Measurements from ENCODE around the gene AP4S1. TPM values are rescaled to one million over a fixed set of nuclear protein-coding genes. Genes with fewer than 3 reads are reported as not detected.

AP4S1 gene
- total RNA-seq, 1 donor from 2014 or later: 12.9 TPM

DNA sequence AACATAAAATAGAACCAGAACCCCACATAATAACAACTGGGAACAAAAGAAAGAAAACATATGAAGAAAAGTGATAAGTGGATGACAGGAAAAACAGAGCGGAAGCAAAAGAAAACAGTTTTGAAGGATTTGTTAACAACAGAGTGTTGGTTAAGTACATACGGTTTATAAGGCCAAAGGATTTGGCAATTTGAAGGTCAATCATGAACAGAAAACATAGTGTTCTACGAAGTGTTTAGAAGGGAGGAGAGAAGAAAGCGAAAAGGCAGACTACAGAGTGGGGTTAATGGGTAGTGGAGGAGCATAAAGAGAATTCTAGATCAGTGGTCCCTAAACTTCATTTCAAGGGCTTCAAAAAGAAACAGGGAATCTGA lies 3.9 kb upstream of the AP4S1 start:
- no peak for DNase-seq (ENCODE audit: low spot score, unreplicated experiment)
- peaks cover 11% of the 10 kb centered on the region for H3K36me3 Mint-ChIP-seq (ENCODE audit: insufficient read depth)
- TF ChIP-seq, protein P1, sequence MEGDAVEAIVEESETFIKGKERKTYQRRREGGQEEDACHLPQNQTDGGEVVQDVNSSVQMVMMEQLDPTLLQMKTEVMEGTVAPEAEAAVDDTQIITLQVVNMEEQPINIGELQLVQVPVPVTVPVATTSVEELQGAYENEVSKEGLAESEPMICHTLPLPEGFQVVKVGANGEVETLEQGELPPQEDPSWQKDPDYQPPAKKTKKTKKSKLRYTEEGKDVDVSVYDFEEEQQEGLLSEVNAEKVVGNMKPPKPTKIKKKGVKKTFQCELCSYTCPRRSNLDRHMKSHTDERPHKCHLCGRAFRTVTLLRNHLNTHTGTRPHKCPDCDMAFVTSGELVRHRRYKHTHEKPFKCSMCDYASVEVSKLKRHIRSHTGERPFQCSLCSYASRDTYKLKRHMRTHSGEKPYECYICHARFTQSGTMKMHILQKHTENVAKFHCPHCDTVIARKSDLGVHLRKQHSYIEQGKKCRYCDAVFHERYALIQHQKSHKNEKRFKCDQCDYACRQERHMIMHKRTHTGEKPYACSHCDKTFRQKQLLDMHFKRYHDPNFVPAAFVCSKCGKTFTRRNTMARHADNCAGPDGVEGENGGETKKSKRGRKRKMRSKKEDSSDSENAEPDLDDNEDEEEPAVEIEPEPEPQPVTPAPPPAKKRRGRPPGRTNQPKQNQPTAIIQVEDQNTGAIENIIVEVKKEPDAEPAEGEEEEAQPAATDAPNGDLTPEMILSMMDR (IDR thresholded peaks at IDR 0.05; ENCODE audit: unreplicated experiment): no peak
- no peak overlapping the region for H3K4me3 Mint-ChIP-seq (ENCODE audit: low read depth)
- H3K27ac Mint-ChIP-seq: peak overlapping the region; percentile 89
- no peaks in the 10 kb centered on the region for H3K27me3 Mint-ChIP-seq
- peaks cover 22% of the 10 kb centered on the region for H3K4me1 Mint-ChIP-seq (ENCODE audit: low read depth)
- H3K9me3 Mint-ChIP-seq (ENCODE audit: low read depth): peaks cover 8% of the 10 kb centered on the region

DNA sequence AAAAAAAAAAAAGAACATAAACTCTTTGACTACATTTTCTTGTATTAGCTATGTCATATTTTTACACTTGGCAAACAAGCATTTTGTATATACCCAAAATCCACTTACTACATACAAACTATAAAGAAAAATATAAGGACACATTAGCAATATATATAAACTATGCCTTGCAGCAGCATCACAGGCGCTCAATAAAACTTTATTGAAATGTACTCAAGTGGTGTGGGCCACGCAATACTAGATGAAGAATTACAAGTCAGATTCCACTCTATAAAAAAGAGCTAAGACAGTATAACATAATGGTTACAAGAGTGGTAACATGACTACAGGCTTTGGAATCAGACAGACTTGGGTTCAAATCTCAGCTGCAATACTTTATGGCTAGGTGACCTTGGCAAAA lies 3.1 kb upstream of the AP4S1 start:
- TF ChIP-seq, protein P1 (IDR thresholded peaks at IDR 0.05; ENCODE audit: unreplicated experiment): no peak
- Mint-ChIP-seq H3K27me3 (no peaks in the 10 kb centered on the region), H3K4me3 (ENCODE audit: low read depth) (no peak overlapping the region), H3K4me1 (ENCODE audit: low read depth) (peaks cover 29% of the 10 kb centered on the region), H3K27ac (no peak overlapping the region), H3K36me3 (ENCODE audit: insufficient read depth) (peaks cover 11% of the 10 kb centered on the region), H3K9me3 (ENCODE audit: low read depth) (peaks cover 8% of the 10 kb centered on the region)
- no peak for DNase-seq (ENCODE audit: low spot score, unreplicated experiment)

DNA sequence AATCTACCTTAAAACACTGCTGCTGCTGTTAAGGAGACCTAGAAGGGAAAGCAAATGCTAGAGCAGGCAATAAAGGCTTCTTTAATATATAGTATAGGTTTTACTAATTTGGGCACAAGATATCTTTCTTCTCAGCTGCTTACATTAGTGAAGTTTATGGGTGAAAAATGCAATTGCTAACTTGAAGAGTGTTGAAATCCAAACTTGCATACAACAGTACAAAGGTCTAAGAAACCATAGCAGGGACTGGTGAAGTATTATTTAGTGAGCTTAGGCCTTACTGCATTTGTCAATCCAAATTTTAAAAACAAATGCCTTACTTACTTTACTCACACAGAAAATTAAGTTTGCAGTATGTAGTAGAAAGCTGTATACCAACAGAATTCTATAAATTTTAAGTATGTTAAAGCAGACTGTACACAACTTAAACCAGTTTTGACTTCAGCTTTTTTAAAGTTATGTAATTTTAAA lies 1.4 kb upstream of the AP4S1 start:
- DNase-seq (ENCODE audit: low spot score, unreplicated experiment): no peak
- Mint-ChIP-seq H3K27me3 (no peaks in the 10 kb centered on the region), H3K27ac (no peak overlapping the region), H3K9me3 (ENCODE audit: low read depth) (peaks cover 8% of the 10 kb centered on the region), H3K4me1 (ENCODE audit: low read depth) (peaks cover 30% of the 10 kb centered on the region), H3K4me3 (ENCODE audit: low read depth) (peak overlapping the region; percentile 88), H3K36me3 (ENCODE audit: insufficient read depth) (peaks cover 11% of the 10 kb centered on the region)
- TF ChIP-seq, protein P1 (IDR thresholded peaks at IDR 0.05; ENCODE audit: unreplicated experiment): no peak

DNA sequence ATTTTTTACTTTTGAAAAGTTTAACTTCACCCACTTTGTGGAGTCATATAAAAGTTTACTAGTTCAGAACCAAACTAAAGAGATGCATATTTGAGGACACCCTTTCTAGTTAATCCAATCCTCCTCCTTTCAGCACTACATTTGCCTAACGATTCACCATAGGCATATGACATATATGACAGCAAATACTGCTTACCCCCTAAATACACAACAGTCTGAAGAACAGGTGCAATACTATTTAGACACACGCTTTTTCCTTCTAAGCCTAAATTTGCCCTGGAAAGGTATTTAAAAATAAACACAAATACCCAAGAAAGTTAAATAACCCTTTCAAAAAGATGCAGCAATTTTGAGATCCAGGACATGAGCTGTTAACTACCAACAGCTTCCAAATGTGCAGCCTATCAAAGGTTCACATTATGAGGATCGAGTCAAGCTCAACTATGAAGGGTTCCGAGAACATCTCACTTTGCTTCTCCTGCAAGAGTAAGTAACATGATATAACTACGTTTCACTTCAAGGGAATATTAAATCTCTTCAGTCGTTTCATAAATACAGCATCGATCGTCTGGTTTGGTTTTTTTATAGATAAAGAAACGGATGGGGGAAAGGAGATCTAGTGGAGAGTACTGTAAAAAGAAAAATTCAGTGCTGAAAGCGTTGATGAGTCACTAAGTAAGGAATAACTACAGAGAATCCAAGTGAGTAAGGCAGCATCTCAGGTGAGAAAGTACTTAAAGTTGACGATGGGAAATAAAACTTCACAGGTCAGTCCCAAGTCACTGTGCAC lies 677 bp upstream of the AP4S1 start:
- Mint-ChIP-seq H3K4me1 (ENCODE audit: low read depth) (peaks cover 30% of the 10 kb centered on the region), H3K27me3 (no peaks in the 10 kb centered on the region), H3K4me3 (ENCODE audit: low read depth) (peak overlapping the region; percentile 88), H3K36me3 (ENCODE audit: insufficient read depth) (peaks cover 11% of the 10 kb centered on the region), H3K27ac (peak overlapping the region; percentile 94), H3K9me3 (ENCODE audit: low read depth) (peaks cover 8% of the 10 kb centered on the region)
- TF ChIP-seq, protein P1 (IDR thresholded peaks at IDR 0.05; ENCODE audit: unreplicated experiment): no peak
- DNase-seq (ENCODE audit: low spot score, unreplicated experiment): no peak

DNA sequence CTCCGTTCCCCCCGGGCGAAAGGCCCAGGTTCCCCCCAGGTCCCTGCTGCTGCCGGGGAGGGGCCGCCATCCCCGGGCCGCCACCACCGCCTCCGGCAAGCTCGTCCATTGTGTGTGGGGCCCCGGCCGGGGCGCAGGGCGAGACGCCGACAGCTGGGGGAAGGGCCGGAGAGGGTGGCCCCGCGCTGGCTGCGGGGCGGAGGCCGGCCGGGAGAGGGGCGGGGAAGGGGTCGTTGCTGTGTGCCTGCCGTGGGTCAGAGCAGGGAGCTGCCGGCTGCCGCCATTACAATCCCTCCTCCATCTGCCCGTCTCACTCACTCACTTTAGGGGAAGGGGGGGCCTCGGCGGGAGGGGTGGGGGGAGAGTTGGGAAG lies 614 bp downstream of the AP4S1 start, which contains the start of gene STRN3:
TSS of gene STRN3 (minus strand) at position 303 of the 373 bp plus-strand sequence. CDS start at position 109, 194 bp downstream.
- H3K4me1 Mint-ChIP-seq (ENCODE audit: low read depth): peaks cover 30% of the 10 kb centered on the region
- peaks cover 11% of the 10 kb centered on the region for H3K36me3 Mint-ChIP-seq (ENCODE audit: insufficient read depth)
- H3K27ac Mint-ChIP-seq: peak within 1 kb of the TSS; percentile 98
- TF ChIP-seq, protein P1 (IDR thresholded peaks at IDR 0.05; ENCODE audit: unreplicated experiment): no peak
- peak within 1 kb of the TSS; percentile 88 for H3K4me3 Mint-ChIP-seq (ENCODE audit: low read depth)
- H3K9me3 Mint-ChIP-seq (ENCODE audit: low read depth): peaks cover 5% of the 10 kb centered on the region
- no peaks in the 10 kb centered on the region for H3K27me3 Mint-ChIP-seq
- no peak for DNase-seq (ENCODE audit: low spot score, unreplicated experiment)

All from progenitor cell of endocrine pancreas (in vitro differentiated cells).